KOPT-K1 (cell line): Measurements from ENCODE around the gene PTAFR.
"Not testable (repeated sequence)": the region's sequence is repeated elsewhere in the genome, so short reads cannot be mapped to it uniquely, and the experiment has no call there.

Experiments
- H3K27ac ChIP-seq: fragments of 200-600 bp; sonication (generic); 2 replicates; pipeline ENCODE4 v1.5.1; 2016; ENCODE audit warnings: antibody characterized with exemption, mild to moderate bottlenecking, low read depth, low read length; ENCODE audit not compliant: poor library complexity, severe bottlenecking
- H3K36me3 ChIP-seq: fragments of 200-600 bp; sonication (generic); 2 replicates; pipeline ENCODE4 v1.5.1; 2017; ENCODE audit warnings: antibody characterized with exemption, mild to moderate bottlenecking, low read length, moderate library complexity; ENCODE audit not compliant: insufficient read depth
- H3K9me3 ChIP-seq: fragments of 200-600 bp; sonication (generic); 2 replicates; pipeline ENCODE4 v1.5.1; 2017; ENCODE audit warnings: antibody characterized with exemption, low read length, mild to moderate bottlenecking; ENCODE audit not compliant: insufficient read depth, poor library complexity, severe bottlenecking

The PTAFR gene

DNA sequence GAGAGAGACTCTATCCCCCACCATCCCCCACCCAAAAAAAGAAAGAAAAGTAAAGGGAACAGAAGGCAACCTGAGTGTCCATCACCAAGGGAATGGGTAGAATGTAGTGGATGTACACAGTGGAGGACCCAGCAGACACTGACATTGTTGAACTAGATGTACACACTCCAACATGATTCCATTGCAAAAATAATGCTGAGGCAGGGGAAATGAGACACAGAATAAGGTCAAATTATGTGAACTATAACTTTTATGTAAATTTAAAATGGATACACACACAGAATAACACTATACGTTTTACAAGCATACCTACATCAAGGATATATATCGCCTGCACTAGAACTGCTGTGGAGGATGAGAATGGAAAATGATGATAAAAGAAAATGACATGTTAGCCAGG is 34.8 kb downstream of the PTAFR start:
- H3K27ac ChIP-seq: no peak overlapping the region
- H3K9me3 ChIP-seq: no peaks in the 10 kb centered on the region

DNA sequence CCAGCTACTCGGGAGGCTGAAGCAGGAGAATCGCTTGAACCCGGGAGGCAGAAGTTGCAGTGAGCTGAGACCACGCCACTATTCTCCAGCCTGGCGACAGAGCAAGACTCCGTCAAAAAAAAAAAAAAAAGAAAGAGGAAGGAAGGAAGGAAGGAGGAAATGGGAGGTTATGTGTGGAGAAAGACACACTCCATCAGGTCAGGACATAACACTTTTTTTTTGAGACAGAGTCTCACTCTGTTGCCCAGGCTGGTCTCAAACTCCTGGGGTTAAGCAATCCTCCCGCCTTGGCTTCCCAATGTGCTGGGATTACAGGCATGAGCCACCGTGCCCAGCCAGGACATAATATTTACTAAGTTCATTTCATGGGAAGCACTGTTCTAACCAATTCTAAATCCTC is 36.6 kb downstream of the PTAFR start:
- not testable (repeated sequence) for H3K9me3 ChIP-seq, H3K27ac ChIP-seq, H3K36me3 ChIP-seq

More for the DNA sequence above, 34.8 kb downstream of the PTAFR start:
- no peaks in the 10 kb centered on the region for H3K36me3 ChIP-seq

DNA sequence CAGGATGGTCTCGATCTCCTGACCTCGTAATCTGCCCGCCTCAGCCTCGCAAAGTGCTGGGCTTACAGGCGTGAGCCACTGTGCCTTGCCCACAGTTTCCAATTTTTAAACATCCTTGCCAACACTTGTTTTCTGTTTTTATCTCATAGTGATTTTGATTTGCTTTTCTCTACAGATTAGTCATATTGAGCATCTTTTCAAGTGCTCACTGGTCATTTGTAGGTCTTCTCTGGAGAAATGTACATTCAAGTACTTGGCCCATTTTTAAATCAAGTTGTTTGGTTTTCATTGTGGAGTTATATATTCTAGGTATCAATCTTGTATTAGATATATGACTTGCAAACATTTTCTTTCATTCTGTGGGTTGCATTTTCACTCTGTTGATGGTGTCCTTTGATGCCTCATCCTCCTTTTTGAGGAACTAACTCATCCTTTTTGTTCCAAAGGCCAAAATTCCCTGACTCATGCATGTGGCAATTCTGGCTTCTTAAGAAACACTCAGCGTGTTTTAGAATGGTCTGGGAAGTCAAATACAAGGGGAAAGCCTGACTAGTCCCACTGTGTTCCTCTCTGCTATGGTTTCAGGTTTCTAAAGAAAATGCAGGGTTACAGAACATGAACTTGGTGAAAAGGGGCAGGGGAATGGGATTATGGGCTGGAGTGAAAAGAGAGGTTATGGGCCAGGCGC is 37.3 kb downstream of the PTAFR start:
- no peaks in the 10 kb centered on the region for H3K36me3 ChIP-seq
- H3K27ac ChIP-seq: no peak overlapping the region

DNA sequence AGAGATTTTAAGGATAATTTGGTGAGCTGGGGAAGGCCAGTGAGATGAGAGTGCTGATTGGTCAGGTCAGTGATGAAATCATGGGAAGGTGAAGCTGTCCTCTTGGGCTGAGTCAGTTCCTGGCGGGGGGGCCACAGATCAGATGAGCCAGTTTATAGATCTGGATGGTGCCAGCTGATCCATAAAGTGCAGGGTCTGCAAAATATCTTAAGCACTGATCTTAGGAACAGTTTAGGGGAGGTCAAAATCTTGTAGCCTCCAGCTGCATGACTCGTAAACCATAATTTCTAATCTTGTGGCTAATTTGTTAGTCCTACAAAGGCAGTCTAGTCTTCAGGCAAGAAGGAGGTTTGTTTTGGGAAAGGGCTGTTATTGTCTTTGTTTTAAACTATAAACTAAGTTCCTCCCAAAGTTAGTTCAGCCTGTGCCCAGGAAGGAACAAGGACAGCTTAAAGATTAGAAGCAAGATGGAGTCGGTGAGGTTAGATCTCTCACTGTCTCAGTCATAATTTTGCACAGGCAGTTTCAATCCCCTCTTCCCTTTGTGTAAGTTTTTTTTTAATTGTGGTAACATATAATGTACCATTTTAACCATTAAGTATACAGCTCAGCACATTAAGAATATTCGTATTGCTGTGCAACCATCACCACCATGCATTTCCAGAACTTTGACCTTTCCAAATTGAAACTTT is 39.4 kb downstream of the PTAFR start:
- Histone ChIP-seq H3K36me3 (no peaks in the 10 kb centered on the region), H3K27ac (no peak overlapping the region), H3K9me3 (peaks cover 8% of the 10 kb centered on the region)

More for the DNA sequence above, 37.3 kb downstream of the PTAFR start:
- no peaks in the 10 kb centered on the region for H3K9me3 ChIP-seq

DNA sequence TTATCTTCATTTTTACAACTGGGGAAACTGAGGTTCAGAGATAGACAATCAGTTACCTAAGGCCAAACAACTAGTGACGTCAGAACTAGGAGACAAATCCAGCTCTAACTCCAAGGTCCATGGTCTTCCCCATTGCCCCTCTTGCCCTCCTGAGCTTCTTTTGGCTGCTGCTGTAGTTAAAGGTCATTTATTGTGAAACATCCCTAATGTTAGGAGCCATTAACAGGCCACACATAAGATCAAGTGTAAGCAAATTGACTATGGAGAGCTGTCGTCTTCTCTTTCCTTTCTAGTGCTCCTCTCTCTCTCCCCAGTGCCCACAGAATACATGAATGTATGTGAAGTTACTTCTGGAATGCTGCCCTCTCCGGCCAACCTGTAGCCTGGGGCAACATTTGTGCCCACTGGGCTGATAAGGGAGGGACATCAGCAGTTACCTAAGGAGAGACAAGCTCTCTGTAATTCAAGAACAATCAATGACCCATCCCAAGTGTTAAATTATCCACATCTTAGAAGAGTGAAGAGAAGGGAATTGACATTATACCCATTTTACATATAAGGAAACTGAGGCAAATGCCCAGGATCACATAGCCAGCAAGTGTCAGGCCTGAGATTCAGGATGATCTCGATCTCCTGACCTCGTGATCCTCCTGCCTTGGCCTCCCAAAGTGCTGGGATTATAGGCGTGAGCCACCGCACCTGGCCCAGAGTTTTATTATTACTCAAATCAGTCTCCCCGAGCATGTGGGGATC is 40.1 kb downstream of the PTAFR start:
- H3K36me3 ChIP-seq: no peaks in the 10 kb centered on the region
- no peak overlapping the region for H3K27ac ChIP-seq
- peaks cover 8% of the 10 kb centered on the region for H3K9me3 ChIP-seq

DNA sequence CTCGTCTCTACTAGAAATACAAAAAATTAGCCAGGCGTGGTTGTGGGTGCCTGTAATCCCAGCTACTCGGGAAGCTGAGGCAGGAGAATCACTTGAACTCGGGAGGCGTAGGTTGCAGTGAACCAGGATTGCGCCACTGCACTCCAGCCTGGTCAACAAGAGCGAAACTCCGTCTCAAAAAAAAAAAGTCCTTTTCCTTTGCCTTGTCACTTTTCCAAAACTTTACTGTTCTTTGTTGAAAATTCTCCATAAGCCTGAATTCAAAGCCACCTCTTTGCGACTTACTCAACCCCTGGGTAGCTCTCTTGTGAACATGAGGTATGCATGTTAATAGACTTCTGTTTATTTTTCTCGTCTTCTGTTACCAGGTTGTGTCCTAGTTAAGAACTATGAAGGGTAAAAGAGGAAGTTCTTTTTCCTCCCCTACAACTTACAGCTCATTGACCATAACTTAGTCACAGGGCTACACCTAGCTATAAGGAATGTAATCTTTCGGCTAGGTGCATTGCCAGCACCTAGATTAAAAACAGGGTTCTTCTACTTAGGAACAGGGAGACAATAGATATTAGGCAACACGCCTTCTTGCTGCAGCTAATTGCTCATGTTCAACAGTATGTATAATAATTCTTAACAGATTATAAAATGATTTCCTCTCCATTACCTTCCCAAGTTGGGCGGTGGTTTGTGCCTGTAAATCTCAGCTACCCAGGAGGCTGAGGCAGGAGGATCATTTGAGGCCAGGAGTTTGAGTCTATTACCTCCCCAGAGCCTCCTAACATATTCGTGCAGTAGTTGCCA is 40.9 kb downstream of the PTAFR start:
- Histone ChIP-seq H3K27ac (no peak overlapping the region), H3K36me3 (no peaks in the 10 kb centered on the region), H3K9me3 (peaks cover 8% of the 10 kb centered on the region)

DNA sequence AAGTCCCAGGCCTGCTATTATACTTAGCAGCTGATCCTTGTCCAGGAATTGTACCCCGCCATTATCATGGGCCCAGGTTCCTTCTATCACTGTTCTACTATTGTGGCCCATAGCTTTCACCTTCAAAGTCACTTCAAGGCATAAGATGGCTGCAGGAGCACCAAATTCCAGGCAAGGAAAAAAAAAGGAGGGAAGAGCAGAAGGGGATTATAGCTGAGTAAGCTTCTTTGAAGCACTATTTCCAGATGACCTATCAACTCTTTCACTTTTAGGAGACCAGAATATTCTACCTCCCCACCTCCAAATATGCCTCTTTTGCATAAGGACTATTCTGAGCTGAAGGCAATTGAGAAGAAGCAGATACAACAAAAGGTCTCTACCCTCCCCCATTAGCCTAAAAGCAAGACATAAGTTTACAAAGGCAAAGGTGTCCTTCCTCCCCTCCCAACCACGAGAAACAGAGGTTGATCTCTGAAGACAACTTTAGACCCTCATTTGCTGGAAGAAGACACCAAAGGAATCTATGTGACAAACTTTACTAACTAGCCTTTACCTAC is 41.8 kb downstream of the PTAFR start:
- Histone ChIP-seq H3K9me3 (peaks cover 8% of the 10 kb centered on the region), H3K27ac (no peak overlapping the region), H3K36me3 (no peaks in the 10 kb centered on the region)

DNA sequence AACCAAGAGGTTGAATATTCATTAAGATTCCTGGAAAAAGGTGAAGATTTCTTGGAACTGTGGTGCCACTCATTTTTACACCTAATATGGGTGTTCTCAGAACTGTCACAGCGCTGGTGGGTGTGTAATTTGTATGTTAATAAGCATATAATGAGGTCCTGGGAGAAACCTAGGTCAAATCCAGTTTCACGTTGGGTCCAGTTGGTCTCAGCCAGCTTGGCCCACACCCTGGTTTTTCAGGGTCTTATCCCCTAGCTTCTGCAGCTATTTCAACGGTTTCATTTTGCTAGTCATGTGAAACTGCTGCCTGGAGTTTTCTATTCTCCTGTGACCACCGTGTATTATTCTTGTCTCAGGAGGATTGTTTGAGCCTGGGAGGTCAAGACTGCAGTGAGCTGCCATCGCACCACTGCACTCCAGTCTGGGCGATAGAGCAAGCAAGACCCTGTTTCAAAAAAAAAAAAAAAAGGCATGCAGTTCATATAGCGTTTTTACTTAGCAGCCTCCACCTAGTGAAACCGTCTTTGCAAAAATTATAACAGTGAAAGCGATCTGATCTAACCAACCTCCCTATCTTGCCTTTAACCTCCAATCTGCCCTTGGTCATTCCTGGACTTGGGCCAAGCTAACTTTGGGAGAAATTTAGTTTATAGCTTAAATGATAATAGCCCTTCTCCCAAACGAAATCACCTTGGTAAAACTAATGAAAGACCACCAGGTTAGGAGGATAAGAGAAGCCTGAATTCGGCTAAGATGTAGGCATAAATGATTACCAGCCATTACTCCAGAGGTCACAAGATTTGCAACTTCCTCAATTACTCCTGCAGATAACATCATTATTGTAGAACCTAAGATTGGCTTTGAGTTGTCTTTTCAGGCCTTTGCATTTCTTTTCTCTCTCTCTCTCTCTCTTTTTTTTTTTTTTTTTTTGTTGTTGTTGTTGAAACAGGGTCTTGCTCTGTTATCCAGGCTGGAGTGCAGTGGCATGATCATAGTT is 44.0 kb downstream of the PTAFR start:
- H3K9me3 ChIP-seq: peaks cover 8% of the 10 kb centered on the region
- no peaks in the 10 kb centered on the region for H3K36me3 ChIP-seq
- no peak overlapping the region for H3K27ac ChIP-seq

DNA sequence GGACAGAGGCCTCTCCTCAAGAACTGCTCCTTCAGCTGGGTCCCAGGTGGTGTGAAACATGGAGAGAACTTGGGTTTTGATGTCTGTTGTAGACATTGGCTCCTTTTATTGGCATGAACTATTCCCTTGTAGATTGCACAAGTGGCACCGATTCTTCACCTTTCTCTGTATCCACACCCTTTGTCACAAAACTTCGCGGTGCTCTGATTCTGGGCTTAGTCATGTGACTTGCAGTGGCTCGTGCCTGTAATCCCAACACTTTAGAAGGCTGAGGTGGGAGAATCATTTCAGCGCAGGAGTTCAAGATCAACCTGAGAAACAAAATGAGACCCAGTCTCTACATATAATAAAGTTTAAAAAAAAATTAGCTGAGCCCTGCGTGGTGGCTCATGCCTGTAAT is 45.6 kb downstream of the PTAFR start:
- H3K27ac ChIP-seq: no peak overlapping the region
- peaks cover 8% of the 10 kb centered on the region for H3K9me3 ChIP-seq
- no peaks in the 10 kb centered on the region for H3K36me3 ChIP-seq

DNA sequence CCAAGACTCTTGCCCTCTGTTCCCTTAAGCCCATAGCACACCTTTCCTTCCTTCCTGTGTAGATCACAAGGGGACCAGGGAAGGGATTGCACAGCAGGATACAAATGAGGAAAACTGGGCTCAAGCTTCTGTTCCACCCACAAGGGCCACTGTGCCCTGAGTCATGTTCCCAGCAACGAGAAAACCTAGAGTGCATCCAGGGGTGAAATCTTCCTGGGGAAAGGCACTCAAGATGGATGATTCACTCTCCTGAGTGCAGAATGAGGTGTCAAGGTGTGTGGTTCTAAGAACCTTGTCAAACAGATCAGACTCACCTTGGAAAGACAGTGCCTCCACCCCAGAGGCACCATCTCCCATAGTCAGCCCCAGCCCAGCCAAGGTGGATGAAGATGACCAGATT is 47.3 kb downstream of the PTAFR start:
- H3K27ac ChIP-seq: no peak overlapping the region
- peaks cover 8% of the 10 kb centered on the region for H3K9me3 ChIP-seq
- no peaks in the 10 kb centered on the region for H3K36me3 ChIP-seq

DNA sequence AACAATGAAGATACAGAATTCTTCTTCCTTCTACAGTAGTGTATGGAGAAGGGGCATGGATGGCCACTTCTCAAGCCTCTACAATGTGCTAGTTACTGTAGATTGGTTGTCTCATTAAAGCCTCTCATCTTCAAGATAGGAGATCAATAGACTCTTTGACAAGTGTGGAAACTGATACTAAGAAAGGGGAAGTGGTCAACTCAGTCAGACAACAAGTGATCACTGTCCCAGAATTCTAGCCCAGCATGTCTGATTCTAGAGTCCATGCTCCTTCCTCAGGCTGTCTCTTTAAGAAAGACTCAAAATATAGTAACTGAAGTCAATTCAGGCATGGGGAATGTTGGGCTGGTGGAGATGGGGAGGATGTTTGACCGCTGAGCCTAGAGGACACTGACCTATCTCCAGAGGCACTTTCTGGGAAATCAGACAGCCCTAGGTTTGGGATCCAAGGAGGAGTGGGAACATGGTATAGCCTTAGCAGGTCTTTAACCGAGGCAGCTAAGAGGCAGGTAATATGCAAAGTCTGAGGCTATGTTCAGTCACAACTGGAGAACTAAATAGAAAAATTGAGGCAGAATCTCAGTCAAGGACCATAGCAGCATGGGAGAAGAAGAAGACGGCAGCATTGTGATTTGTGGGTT is 48.8 kb downstream of the PTAFR start:
- Histone ChIP-seq H3K27ac (no peak overlapping the region), H3K9me3 (no peaks in the 10 kb centered on the region), H3K36me3 (no peaks in the 10 kb centered on the region)

DNA sequence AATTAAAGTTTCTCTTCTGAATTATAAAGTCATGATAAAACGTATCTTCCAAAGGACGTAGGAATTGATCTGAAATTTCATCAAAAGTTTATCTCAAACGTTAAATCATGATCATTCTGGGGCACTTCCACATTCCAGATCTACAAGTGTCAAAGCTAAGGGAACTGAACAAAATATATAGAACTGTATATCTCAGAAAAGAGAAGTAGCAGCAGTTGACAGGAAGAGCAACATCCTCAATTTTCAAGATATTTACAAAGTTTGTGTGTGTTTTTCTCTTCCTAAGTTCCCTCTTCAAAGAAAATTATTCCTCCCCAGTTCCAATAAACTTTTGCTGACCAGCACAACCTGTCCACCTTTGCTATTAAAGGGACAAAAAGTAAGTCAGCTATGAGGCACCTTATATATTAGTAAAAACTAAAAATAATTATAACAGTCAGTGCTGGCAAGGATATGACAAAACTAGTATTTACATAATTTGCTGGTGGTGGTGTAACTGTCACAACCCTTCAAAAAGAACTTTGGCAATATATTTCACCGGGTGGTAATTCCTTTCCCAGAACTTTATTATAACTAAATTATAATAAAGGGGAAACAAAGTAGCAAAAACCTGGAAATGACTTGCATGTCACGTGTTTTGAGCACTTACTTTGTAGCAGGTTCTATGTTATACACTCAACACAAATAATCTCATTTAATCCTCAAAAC is 49.6 kb downstream of the PTAFR start:
- Histone ChIP-seq H3K9me3 (no peaks in the 10 kb centered on the region), H3K27ac (no peak overlapping the region), H3K36me3 (no peaks in the 10 kb centered on the region)

DNA sequence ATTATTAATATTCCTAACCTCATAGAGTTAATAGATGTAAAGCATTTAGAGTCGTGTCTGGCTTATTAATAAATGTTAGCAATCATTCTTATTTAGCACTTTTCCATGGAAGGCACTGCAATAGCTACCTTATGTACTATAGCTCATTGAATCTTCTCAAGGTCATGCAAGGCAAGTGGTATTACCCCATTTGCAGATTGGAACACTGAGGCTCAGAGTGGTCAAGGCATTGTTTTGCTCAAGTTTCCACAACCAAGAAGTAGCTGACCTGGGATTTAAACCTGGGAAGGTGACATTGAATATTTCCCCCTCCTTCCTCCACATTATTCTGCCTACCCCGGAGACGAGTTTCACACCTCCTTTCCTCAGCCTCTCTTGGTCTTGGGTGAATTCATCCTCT is 50.3 kb downstream of the PTAFR start:
- H3K36me3 ChIP-seq: no peaks in the 10 kb centered on the region
- H3K27ac ChIP-seq: no peak overlapping the region
- no peaks in the 10 kb centered on the region for H3K9me3 ChIP-seq
